Measurements from ENCODE around the gene TMEM219.
"Not testable (repeated sequence)": the region's sequence is repeated elsewhere in the genome, so short reads cannot be mapped to it uniquely, and the experiment has no call there.

The TMEM219 gene

DNA sequence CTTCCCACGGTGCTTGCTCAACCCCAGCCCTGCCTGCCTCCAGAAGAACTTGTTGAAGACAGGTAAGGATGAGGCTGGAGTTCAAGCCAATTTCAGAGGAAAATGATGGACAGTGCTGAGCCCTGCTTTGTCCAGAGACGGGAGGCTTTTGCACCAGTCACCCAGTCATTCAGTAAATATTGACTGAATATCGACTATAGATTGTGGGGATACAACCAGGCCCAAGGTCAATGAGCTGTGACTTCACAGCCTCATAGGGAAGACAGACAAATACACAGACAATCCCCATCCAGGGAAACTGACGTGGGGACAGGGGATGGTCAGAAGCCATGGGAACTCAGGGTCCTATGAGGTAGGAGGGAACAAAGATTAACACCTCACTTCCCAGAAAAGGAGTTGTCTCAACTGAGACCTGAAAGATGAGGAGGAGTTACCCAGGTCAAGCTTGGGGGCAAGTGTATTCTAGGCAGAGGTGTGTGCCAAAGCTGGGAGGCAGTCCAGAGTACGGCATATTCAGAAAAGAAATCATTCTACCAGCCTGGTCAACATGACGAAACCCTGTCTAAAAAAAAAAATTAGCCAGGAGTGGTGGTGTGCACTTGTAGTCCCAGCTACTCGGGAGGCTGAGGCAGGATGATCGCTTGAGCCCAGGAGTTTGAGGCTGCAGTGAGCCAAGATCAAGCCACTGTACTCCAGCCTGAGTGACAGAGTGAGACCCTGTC lies 54.8 kb downstream of the TMEM219 start:
- DNase-seq, result no peak

GRCh38 chr16:30017277-30017656 lies 55.4 kb downstream of the TMEM219 start:
- DNase-seq, result no peak

GRCh38 chr16:30017937-30018336 lies 56.1 kb downstream of the TMEM219 start:
- not testable (repeated sequence) for DNase-seq

GRCh38 chr16:30018731-30019158 lies 56.9 kb downstream of the TMEM219 start:
- DNase-seq, result no peak

All from effector CD4-positive, alpha-beta T cell (primary cell).